CD4-positive, alpha-beta T cell (primary cell): ENCODE measurements around the gene GRN. TPM values are rescaled to one million over a fixed set of nuclear protein-coding genes. Genes with fewer than 3 reads are reported as not detected.

Experiments used
- ATAC-seq: fragments of 200-7000 bp; cut with Tn5 transposase; one replicate; pipeline ENCODE4 v1.10.0; 2022; ENCODE audit warnings: mild to moderate bottlenecking; ENCODE audit not compliant: poor library complexity
- CTCF ChIA-PET: fragments of 350-600 bp; sonication (Branson Sonifier 250); formaldehyde crosslinking; loops from one replicate; lab custom pipeline; 2021; ENCODE audit warnings: antibody characterized with exemption, inconsistent platforms; lab: Charles Lee
- POLR2A ChIA-PET: fragments of 350-600 bp; sonication (Branson Sonifier 250); formaldehyde crosslinking; loops from one replicate; lab custom pipeline; 2021; ENCODE audit warnings: antibody characterized with exemption, inconsistent platforms; lab: Charles Lee
- DNase-seq, 14 experiments: peaks; one replicate each; pipeline ENCODE4 v3.0.0-alpha.2; 2013 to 2020; ENCODE audit warnings: mixed read lengths in 2 of 14
- H3K27ac ChIP-seq, 2 donors: one replicate each; pipeline versions ENCODE4 v1.5.1 to v1.7.0; 2013; ENCODE audit warnings: low read length in 2 of 2, low read depth in 1 of 2, mild to moderate bottlenecking in 1 of 2
- H3K27me3 ChIP-seq, 2 experiments: 1 replicate in 1 of 2; 2 replicates in 1 of 2; pipeline versions ENCODE4 v1.6.1 to v1.7.0; 2013; ENCODE audit warnings: low read length in 2 of 2, control low read depth in 1 of 2, mild to moderate bottlenecking in 1 of 2, moderate library complexity in 1 of 2; ENCODE audit not compliant: insufficient read depth in 2 of 2, control insufficient read depth in 1 of 2
- H3K36me3 ChIP-seq: one replicate; pipeline ENCODE4 v1.6.1; 2013; ENCODE audit warnings: low read length, control low read depth; ENCODE audit not compliant: insufficient read depth
- H3K4me1 ChIP-seq: one replicate; pipeline ENCODE4 v1.6.1; 2013; ENCODE audit warnings: low read length, control low read depth; ENCODE audit not compliant: insufficient read depth
- H3K4me3 ChIP-seq: one replicate; pipeline ENCODE4 v1.5.1; 2013; ENCODE audit warnings: mild to moderate bottlenecking, low read length, moderate library complexity
- H3K9me3 ChIP-seq, 2 experiments: 1 replicate in 1 of 2; 2 replicates in 1 of 2; pipeline versions ENCODE4 v1.6.1 to v1.7.0; 2013; ENCODE audit warnings: low read length in 2 of 2, mild to moderate bottlenecking in 2 of 2, control low read depth in 1 of 2, moderate library complexity in 1 of 2; ENCODE audit not compliant: control insufficient read depth in 1 of 2, insufficient read depth in 1 of 2
- H3K27ac Mint-ChIP-seq: one replicate; pipeline ENCODE4 v1.8.0; 2020; ENCODE audit warnings: mixed read lengths
- H3K27me3 Mint-ChIP-seq: one replicate; pipeline ENCODE4 v1.8.0; 2021; ENCODE audit warnings: mixed read lengths
- H3K36me3 Mint-ChIP-seq: one replicate; pipeline ENCODE4 v1.8.0; 2021; ENCODE audit warnings: low read depth, mixed read lengths
- H3K4me1 Mint-ChIP-seq: one replicate; pipeline ENCODE4 v1.8.0; 2021; ENCODE audit warnings: low read depth, mixed read lengths
- H3K4me3 Mint-ChIP-seq: one replicate; pipeline ENCODE4 v1.8.0; 2020; ENCODE audit warnings: mild to moderate bottlenecking, mixed read lengths
- H3K9me3 Mint-ChIP-seq: one replicate; pipeline ENCODE4 v1.8.0; 2020; ENCODE audit warnings: mixed read lengths
- CTCF ChIP-seq: fragments of 200-600 bp; IDR thresholded peaks from one replicate; pipeline ENCODE4 v1.8.0; 2022; ENCODE audit warnings: antibody characterized with exemption, mild to moderate bottlenecking
- intact Hi-C, 2 experiments: fragments of 100-400 bp; cut with DNase I in 1 of 2; cut with micrococcal nuclease in 1 of 2; formaldehyde crosslinking; loops; one replicate each; pipeline versions ENCODE4 v1.15.1 to v1.9.0; 2023 to 2025; cut with DNase I, micrococcal nuclease
- total RNA-seq, 174 experiments: library from RNA in 2 of 174; stranded (reverse) in 2 of 174; gene quantifications; one replicate each; pipeline ENCODE4 v1.2.3 and lab custom pipeline; 2021 to 2026

The GRN gene
- total RNA-seq, 2 experiments from 2014 or later = 15.3 to 16.1 TPM

GRCh38 chr17:44311562-44312181 lies 33.4 kb upstream of the GRN start:
- Histone ChIP-seq H3K27ac (no peak overlapping the region), H3K9me3 (peaks cover 0 to 11% of the 10 kb centered on the region in 2 experiments), H3K36me3 (no peaks in the 10 kb centered on the region), H3K4me1 (peaks cover 46% of the 10 kb centered on the region), H3K4me3 (no peak overlapping the region), H3K27me3 (peaks cover 38 to 42% of the 10 kb centered on the region in 2 experiments)
- no peak overlapping the region for H3K27ac Mint-ChIP-seq
- H3K27me3 Mint-ChIP-seq = peaks cover 63% of the 10 kb centered on the region
- H3K4me1 Mint-ChIP-seq = peaks cover 35% of the 10 kb centered on the region
- H3K4me3 Mint-ChIP-seq = no peak overlapping the region
- ATAC-seq (no peak), DNase-seq (no peak)
- intact Hi-C loops = no loop called here
- H3K9me3 Mint-ChIP-seq = no peaks in the 10 kb centered on the region
- ChIA-PET POLR2A (no interaction called here), CTCF (no interaction called here)
- H3K36me3 Mint-ChIP-seq = no peaks in the 10 kb centered on the region
- no peak for TF ChIP-seq CTCF

- no peak for ATAC-seq
- Mint-ChIP-seq H3K36me3 (peaks cover 1% of the 10 kb centered on the region), H3K4me3 (no peak overlapping the region), H3K4me1 (peaks cover 32% of the 10 kb centered on the region), H3K27ac (no peak overlapping the region), H3K27me3 (peaks cover 63% of the 10 kb centered on the region), H3K9me3 (no peaks in the 10 kb centered on the region)
- Histone ChIP-seq H3K9me3 (peaks cover 0 to 12% of the 10 kb centered on the region in 2 experiments), H3K4me3 (no peak overlapping the region), H3K27me3 (peaks cover 38 to 39% of the 10 kb centered on the region in 2 experiments), H3K4me1 (peaks cover 42% of the 10 kb centered on the region), H3K36me3 (no peaks in the 10 kb centered on the region), H3K27ac (no peak overlapping the region)
- ChIA-PET CTCF (no interaction called here), POLR2A (interaction anchor here (0.7 kb wide), 1 partner anchor 46 kb away, joined by 3 read pairs; no protein-coding TSS in a partner anchor)
- intact Hi-C loops = no loop called here
- TF ChIP-seq CTCF = no peak
- no peak for DNase-seq
These were observed 32.6 kb upstream of the GRN start for GRCh38 chr17:44312396-44313104.

GRCh38 chr17:44314031-44314430 lies 31.1 kb upstream of the GRN start:
- Histone ChIP-seq H3K27me3 (peaks cover 32 to 34% of the 10 kb centered on the region in 2 experiments), H3K4me1 (peaks cover 28% of the 10 kb centered on the region), H3K4me3 (no peak overlapping the region), H3K9me3 (peaks cover 0 to 8% of the 10 kb centered on the region in 2 experiments), H3K36me3 (no peaks in the 10 kb centered on the region), H3K27ac (no peak overlapping the region)
- TF ChIP-seq CTCF = no peak
- no peak for DNase-seq
- peak overlapping the region; percentile 60 for H3K4me3 Mint-ChIP-seq
- H3K36me3 Mint-ChIP-seq = peaks cover 6% of the 10 kb centered on the region
- H3K27me3 Mint-ChIP-seq = peaks cover 60% of the 10 kb centered on the region
- no peak overlapping the region for H3K27ac Mint-ChIP-seq
- no peaks in the 10 kb centered on the region for H3K9me3 Mint-ChIP-seq
- POLR2A ChIA-PET = interaction anchor here (2.2 kb wide), 1 partner anchor 13 kb away, joined by 9 read pairs; no protein-coding TSS in a partner anchor
- H3K4me1 Mint-ChIP-seq = peaks cover 29% of the 10 kb centered on the region
- intact Hi-C loops = no loop called here
- no peak for ATAC-seq
- CTCF ChIA-PET = no interaction called here
